DLD1 (cell line): Measurements from ENCODE around the gene ANKRD22.

ENCODE experiments used
- in situ Hi-C: cut with HindIII; loops from 2 replicates; pipeline ENCODE4 v1.10.0; 2017; ENCODE audit warnings: low sequenced_read_pairs

Gene ANKRD22

GRCh38 chr10:88805361-88805760 lies 46.3 kb downstream of the ANKRD22 start:
- in situ Hi-C loops: loop anchor here (10.0 kb wide), 1 partner anchor 241 kb away; no protein-coding TSS in a partner anchor

DNA sequence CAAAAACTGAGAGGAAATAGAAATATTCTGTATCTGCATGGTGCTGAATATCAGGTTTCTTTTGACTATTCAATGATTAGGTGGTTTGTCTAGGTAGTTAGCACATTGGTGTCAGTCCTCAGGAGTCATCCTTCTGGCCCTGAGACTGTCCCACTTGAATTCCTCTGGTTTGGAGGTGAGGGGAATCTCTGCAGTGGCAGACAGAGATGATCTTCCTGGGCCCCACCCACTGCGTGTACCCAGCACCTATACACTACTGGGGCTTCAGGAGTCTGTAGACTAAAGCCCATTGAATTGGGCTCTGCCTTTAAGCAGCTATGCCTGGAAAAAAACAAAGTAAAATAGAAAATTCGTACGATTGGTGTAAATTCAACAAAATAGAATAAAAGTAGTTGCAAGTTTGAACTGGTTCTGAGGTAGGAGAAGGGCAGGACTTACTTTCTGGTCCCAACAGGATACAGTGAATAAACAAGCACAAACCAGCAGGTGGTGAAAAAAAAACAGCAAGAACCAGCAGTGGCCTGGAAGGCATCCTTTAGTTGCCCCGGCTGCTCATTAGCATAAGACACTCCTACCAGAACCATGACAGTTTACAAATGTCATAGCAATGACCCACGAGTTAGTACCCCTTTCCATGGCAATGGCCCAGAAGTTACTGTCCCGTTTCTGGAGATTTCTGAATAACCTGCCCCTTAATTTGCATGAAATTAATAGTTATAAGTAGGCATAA lies 47.4 kb downstream of the ANKRD22 start:
- in situ Hi-C loops: loop anchor here (10.0 kb wide), 1 partner anchor 239 kb away; no protein-coding TSS in a partner anchor

DNA sequence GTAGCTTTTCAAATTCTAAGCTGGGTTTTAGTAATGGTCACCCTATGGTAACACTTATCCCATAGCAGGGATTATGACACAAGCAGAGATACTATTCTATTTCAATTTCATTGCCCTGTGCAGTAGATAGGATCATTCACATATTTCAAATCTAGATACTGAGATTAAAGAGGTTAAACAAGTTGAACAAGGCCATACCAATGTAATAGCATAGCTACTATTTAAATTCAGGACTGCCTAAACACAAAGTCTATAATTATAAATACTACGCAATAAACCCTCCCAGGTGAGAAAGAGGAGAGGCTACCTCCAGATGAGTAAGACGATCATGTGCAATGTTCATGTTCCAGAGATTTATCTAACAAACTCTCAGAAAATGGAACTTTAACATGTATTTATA lies 48.0 kb downstream of the ANKRD22 start:
- in situ Hi-C loops: loop anchor here (10.0 kb wide), 1 partner anchor 239 kb away; no protein-coding TSS in a partner anchor

DNA sequence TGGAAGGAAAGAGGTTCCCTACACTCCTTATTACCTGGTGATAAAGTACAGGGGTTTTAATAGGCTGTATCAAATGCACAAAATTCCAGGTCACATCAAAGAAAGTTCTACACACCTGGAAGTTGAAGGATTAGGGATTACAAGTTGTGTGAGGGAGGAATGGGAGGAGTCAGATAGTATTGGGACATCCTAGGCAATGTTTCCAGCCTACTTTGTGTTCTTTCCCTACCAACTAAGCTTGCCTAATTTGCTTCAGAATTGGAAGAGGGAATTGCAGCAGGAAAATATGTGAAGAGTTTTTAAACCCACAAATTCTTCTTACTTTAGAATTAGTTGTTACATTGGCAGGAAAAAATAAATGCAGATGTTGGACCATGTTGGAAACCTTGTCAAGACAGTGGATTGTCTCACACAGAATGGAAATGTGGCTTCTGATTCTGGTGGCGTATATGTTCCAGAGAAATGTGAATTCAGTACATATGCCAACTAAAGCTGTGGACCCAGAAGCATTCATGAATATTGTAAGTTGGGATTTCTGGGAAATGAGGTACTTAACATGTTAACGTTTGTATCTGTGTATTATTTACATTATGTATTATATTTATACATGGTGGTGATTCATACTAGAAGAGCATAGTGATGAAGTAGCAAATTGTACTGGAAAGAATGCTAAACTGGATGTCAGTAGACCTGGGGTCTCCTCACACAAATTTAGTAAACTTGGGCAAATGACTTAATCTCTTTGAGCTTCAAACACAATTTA lies 48.9 kb downstream of the ANKRD22 start, which contains the start of gene LIPM:
Gene LIPM, plus strand, starts transcription at position 208 of the 763 bp plus-strand sequence. Its CDS starts 167 bp downstream, at position 375.
- in situ Hi-C loops: loop anchor here (10.0 kb wide), 1 partner anchor 238 kb away; no protein-coding TSS in a partner anchor

GRCh38 chr10:88800152-88801125 lies 51.2 kb downstream of the ANKRD22 start:
- in situ Hi-C loops: loop anchor here (10.0 kb wide), 1 partner anchor 236 kb away; no protein-coding TSS in a partner anchor

DNA sequence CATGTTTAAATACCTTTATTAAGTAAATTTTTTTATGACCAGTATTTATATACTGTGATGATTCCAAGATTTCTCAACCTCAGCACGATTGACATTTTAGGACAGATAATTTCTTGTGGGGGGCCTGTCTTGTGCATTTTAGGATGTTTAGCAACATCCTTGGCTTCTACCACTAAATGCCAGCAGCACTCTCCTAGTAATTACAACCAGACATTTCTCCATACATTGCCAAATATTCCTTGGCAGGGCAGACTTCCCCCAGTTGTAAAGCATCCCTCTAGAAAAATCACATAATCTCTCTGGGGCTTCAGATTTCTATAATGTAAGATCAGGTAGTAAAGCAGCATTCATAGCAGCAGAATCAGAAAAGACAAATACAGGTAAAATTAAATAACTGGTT lies 56.9 kb downstream of the ANKRD22 start:
- in situ Hi-C loops: no loop called here

DNA sequence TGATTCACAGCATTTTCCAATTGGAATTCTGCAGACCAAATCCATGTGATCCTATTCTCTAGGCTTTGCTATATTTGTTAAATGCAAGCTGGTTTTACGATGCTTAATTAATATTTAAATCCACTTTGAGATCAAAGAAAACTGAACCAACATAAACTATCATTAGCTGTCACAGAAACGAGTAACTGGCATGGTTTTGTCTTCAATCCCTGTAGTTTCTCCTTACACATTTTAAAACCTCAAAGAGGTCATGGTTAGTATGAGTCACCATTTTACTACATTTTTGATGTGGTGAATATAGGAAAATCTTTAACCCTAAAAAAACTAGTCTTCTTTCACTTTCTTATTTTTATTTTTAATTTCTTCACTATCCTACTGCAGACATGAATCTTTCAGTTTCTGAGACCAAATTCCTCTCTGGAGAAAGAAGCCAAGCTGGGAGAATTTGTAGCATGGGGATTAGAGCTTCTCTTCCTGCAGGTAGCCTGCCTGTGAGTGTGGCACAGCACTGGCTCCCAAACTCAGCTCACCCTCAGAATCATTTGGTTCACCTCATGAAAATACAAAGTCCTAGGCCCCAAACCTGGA lies 57.8 kb downstream of the ANKRD22 start:
- in situ Hi-C loops: no loop called here

GRCh38 chr10:88792661-88793060 lies 59.0 kb downstream of the ANKRD22 start:
- in situ Hi-C loops: no loop called here

DNA sequence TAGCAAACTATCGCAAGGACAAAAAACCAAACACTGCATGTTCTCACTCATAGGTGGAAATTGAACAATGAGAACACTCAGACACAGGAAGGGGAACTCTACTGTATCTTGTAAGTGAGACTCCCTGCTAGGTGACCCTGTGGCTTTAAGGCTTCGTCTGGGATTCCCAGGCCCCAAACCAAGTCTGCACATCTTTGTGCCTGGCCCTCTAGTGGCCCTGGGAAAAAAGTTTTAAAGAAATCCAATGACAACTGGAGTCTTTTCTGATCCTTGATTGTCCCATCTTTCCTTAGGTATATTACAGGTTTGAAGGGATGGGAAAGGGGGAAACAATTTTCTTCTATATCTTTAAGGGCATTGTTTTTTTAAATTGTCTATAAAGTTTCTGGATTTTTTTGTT lies 59.7 kb downstream of the ANKRD22 start:
- in situ Hi-C loops: no loop called here

DNA sequence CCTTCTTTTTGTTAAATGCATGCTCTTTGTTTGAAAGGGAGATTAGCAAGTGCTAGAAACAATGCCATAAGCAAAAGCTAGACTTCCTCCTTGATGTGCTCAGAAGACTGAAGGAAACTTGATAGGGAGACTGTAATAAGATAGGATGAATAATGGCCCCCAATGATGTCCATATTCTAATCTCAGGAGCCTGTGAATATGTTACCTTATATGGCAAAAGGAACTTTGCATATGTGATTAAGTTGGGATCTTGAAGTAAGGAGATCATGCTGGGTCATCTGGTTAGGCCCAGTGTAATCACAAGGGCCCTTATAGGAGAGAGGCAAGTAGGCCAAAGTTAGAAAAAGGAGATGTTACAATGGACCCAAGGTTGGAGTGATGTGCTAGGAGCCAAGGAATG lies 62.7 kb downstream of the ANKRD22 start:
- in situ Hi-C loops: no loop called here

DNA sequence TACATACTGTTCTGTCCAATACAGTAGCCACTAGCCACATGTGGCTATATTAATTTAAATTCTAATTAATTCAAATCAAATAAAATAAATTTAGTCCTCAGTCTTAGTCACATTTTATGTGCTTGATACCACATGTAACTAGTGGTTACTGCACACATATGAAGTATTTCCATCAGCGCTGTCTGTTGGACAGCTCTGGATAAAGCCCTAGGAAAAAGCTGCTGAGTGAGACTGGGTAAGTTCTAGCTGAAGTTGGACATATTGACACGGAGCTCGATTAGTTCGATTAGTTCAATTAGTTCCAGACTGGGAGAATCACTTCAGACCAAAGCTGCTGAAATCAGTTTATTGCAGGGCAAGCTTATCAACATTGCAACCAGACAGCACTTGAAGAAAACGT lies 64.2 kb downstream of the ANKRD22 start:
- in situ Hi-C loops: no loop called here

DNA sequence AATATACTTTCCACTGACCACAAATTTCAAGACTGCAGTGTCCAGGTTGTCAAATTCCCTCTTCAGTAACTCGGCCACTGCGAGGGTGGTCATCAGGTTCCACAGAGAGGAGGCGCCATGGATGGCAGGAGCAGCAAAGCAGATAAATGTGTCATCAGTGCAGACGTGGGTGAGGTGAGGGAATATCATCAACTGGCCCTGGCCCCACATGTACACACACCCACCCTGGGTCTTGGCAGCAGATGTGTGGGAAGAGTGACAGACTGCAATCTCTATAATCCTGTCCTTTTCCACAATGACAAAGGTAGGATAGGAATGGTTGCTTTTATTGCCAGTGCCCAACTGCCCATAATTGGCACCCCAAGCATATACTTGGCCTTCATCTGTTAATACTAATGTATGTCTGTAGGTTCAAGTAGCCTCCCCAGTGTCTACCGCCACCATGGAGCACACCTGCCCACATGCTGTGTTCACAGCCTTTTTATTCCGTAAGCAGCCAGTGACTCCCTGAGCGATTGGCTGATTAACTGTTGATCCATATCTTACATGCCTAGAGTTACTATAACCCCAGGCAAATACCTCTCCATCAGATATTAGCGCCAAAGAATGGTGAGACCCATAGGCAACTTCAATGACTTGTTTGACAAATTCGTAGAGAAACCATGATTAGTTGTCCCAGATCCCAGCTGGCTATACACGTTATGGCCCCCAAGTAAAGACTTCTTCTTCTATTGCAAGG lies 65.4 kb downstream of the ANKRD22 start:
- in situ Hi-C loops: no loop called here

GRCh38 chr10:88783724-88784123 lies 67.9 kb downstream of the ANKRD22 start:
- in situ Hi-C loops: no loop called here

DNA sequence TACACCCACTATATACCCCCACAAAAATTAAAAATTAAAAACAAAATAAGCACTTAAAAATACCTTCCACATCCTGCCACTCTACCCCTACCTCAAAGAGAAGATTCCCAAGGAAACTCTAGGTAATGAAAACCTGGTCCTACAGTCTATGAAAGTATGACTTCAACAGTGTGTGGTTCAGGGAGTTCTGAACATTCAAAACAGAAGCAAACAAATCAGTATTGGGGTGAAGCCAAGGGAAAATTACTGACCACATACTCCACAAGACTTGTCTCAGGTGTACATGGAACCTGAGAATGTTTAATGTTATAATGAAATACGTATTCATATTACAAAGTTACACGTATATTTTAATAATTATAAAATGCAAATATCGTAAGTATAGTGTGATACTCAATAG lies 69.4 kb downstream of the ANKRD22 start:
- in situ Hi-C loops: no loop called here

- in situ Hi-C loops: no loop called here
Measured at GRCh38 chr10:88781206-88781605, 70.4 kb downstream of the ANKRD22 start.
